ENCODE results near the gene FATE1.

FATE1 gene

GRCh38 chrX:151745651-151746050 lies 29.8 kb downstream of the FATE1 start:
- no peak for DNase-seq

- no peak for DNase-seq
Measured at GRCh38 chrX:151746502-151746901, 30.7 kb downstream of the FATE1 start.

GRCh38 chrX:151750511-151750910 lies 34.7 kb downstream of the FATE1 start:
- no peak for DNase-seq

DNA sequence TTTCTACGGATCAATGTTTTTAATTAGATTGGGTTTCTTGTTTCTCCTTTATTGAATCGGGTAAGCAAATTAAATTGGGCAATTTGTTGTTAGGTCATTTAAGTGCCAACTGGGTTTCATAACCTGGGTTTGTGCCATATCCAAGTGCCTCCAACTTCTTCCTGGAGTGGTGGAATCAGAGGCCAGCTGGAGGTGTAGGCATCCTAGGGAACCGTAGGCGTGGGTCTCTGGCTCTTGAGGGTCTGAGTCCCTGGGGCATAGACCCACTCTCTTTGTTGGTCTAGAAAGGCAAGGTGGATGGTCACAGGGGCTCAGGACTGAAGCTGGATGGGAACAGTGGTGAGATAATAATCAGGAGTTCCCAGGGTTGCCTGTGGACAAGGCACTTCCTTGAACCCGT lies 37.0 kb downstream of the FATE1 start:
- no peak for DNase-seq

GRCh38 chrX:151753313-151754046 lies 37.6 kb downstream of the FATE1 start:
- DNase-seq: peak; percentile 64

DNA sequence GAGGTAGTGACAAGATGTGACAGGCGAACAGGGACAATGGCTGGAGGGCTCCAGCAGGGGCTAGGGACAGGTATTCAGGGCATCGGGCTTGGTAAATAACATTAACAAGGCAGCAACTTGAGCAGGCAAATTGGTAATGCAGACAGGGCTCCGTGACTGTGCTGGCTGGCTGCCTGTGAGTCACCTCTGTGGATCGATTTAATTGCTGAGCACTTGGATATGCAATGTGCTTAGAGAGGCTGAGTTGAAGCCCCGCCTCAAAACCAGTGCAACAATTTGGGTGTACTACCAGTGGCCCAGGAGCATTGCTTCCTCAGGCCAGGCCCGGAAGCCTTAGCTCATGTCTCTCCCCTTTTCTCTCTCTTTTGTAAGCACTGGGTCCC lies 38.2 kb downstream of the FATE1 start:
- DNase-seq: no peak

DNA sequence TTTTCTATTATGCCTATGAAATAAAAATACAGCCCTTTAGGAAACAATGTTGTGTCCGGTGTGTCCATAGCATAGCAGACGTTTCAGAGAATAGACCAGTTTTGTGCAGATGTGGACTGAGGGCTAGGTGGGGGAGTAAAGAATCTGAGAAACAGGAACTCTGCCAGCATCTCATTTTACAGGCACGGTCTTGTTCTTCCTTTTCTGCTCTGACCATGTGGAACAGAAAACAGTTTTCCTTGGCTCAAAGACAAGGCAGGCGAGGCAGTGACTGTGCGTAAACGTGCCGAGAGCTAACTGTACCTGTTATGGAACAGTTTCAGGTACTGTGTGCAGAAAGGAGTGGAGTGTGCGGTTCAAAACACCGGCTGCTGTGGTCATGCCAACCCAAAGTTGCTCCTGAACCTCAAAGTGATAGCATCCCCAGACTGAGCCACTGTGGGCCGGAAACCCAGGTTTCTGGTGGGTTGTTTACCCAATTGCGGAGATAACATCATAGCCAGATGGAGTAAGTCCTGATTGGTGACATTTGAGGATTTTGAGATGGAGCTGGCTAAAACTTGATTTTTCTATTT lies 38.9 kb downstream of the FATE1 start:
- DNase-seq: peak; percentile 40

- DNase-seq: no peak
Measured at GRCh38 chrX:151759041-151759708, 43.3 kb downstream of the FATE1 start.

DNA sequence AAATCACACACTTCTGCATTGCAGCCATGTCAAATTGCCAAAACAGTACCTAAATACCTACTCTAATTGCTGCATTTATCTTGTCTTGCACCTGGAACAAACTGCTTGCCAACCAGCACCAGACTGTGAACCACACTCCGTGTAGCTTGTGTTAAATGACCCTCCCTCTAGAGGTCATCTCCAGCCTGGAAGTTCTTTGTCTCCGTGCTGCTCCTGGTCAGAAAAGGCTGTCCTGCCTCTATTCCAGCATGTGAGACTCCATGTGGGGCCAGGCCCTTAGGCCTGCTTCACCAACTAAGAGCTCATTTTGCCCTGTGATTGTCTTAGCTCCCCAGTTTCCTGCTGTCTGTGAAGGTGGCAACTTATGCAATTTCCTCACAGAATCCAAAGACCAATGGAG lies 47.0 kb downstream of the FATE1 start:
- DNase-seq: no peak

- no peak for DNase-seq
Measured at GRCh38 chrX:151763711-151764110, 47.9 kb downstream of the FATE1 start.

DNA sequence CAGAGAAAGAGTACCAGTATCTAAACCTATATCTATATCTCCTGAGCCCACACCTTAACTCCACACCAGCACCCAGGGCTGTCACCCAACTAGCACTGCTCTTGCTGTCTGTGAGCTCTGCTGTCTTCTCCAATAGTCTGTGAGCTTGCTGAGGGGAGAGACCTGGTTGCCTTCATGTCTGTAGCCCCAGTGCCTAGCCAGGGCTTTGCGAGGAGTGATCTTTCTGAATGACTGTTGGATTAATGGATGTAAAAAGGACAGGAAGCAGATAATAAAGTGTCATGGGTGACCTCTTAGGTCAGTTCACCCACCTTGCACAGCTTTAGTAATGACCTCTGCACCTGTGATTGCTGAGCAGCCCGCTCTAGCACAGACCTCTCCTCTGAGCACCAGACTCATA lies 49.2 kb downstream of the FATE1 start:
- no peak for DNase-seq

DNA sequence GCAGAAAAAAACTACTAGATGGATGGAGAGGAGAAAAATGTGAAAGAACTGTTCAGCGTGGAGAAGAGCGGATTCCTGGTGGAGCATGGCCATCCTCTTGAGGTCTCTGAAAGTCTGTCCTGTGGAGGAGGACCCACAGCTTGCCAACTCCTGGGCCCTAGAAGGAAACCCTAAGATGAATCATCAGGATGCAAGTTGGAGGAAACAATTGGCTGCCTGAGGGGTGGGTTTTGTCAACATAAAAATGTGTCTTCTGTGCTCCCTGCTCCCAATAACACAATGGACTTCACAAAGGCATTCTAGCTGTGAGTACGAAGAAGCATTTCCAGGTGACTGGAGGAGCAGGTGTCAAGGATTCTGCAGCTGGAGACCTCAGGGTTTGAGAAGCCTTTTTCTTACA lies 55.9 kb downstream of the FATE1 start:
- no peak for DNase-seq

Measured in left hindlimb (tissue), 1 donor.